NK-92 (cell line): ENCODE measurements around the gene SCARB1.

ENCODE experiments used
- DNase-seq: peaks from one replicate; lab custom pipeline; 2025; ENCODE audit not compliant: unreplicated experiment; lab: John Stamatoyannopoulos, UW

Gene SCARB1

DNA sequence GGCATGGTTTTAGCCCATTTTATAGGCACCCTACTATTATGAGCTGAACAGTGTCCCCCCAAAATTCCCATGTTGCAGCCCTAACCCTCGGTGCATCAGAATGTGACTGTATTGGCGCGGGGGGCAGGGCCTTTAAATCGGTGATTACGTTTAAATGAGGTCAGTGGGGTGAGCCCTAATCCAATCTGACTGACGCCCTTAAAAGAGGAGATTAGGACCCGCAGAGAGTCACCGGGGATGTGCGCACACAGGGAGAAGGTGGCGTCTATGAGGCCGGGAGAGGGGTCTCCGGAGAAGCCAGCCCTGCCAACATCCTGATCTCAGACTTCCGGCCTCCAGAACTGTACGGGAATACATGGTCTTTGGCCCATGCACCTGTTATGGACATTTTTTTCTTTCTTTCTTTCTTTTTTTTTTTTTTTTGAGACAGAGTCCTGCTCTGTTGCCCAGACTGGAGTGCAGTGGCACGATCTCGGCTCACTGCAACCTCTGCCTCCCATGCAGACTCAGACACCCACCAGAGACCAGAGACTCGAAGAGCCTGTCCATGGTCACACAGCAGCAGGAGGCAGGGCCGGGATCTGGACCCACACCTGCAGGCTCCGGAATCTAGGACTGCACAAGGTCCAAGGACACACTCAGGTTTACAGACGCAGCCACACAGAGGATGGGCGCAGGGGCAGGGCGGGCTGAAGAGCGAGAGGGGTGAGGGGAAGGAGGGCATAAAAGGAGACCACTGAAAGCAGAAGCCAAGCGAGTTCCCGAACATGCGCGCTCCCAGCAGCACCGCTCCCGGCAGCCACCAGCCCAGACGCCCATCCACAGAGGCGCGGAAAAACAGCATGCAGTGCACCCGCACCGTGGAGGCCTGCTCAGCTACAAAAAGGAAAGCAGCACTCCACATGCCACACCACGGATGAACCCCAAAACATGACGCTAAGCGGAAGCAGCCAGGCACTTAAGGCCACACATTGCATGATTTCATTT lies 19.0 kb downstream of the SCARB1 start:
- no peak for DNase-seq

DNA sequence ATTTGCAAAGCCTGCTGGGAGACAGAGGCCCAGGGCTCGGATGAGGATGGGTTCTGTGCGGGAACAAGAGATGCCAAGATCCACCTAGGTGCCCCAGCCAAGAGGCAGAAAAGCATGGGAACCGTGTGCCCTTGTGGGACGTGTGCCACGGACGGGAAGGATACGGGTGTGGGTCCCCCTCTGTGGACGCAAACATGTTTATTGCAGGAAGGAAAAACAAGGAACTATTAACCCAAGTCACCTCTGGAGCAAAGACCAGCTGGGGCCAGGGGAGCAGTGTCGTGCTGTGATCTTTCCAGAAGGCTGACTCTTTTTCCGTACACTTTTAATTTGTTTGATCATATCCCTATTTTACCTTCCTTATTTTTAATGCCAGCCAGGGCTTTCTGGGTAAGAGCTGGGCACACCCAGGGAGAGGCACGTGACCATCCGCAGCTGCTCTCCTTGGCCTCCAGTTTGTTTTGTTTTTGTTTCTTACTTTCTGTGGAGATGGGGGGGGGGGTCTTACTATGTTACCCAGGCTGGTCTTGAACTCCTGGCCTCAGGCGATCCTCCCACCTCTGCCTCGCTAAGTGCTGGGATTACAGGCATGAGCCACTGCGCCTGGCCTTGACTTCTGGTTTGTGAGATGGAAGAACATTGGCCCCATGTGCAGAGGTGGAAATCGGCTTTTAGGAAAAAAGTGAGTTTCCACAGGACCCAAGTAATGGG lies 20.7 kb downstream of the SCARB1 start:
- DNase-seq, result no peak

DNA sequence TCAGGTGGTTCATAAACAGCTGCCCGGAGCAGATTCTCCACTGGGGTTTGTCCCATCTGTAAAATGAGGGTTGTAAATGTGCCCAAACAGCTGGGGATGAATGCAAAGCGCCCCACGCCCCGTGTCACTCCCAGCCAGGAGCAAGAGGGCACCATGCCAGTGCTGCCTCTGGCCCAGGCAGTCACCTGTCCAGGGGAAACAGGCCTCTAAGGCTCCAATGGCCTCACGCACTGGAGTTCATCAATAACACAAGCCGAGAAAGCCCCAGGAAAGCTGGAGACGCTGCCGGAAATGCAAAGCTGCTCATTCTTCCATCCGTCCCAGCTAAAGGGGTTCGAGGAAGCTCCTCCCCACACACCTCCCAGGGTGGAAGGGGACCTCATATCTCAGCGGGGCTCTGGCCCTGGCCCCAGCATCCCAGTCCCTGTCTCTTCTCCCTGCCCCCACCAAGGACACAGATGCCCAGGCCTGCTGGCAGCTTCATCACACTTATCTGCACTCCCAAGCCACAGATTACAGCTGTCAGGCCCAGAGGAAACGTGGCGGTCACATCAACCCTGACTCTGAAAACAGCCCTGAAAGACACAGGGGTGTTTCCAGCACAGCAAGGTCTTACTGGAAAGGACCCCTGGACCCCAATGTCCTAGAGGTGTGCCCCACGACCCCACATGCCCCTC lies 21.5 kb downstream of the SCARB1 start:
- no peak for DNase-seq

DNA sequence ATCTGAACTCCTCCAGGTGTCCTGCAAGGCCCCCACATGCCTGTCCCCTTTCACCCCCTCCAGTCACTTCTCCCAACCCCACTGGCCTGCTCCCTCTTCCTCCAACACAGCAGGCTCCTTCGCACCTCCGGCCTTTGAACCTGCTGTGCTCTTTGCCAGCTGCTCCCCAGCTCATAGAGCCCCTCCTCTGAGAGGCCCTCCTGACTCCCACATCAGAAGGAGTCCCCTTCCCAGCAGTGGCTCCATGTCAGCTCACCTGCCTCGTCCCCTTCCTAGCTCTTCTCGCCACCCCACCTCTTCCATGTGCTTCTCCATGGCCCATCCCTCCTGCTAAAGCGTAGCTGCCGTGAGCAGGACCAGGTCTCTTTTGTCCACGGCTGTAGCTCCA lies 22.1 kb downstream of the SCARB1 start:
- no peak for DNase-seq

DNA sequence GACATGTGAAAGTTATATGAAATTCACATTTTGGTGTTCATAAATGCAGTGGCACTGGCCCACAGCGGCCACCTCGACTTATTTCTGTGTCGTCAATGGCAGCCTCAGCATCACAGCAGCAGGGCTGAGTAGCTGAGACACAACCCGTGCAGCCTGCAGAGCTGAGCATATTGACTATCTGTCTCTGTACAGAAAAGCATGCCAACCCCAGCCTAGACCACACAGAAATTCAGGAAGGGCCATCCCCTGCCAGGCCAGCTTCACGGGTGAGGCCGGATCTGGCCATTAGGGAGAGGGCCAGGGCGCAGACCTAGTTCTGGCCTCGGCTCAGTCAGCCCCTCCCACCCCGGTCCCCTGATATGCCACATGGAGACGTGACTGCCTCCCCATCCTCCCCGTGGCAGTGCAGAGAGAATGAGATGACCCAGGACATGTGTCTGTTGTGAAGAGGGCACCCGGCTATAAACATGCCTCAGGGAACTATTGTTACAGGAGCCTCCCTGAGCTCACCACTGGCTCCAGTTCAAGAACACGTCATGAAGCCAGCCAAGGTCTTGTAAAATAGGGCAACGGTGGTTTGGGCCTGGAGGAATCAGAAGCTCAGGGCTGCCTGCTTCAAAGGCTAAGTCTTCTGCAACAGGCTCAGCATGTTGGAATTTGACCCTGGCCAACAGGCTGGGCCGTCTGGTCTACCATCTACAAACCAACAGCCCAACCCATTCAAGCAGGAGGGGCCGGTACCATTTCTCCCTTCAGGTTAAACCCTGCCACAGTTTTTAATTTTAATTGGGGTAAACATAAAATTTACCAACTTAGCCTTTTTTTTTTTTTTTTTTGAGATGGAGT lies 25.5 kb downstream of the SCARB1 start:
- no peak for DNase-seq

DNA sequence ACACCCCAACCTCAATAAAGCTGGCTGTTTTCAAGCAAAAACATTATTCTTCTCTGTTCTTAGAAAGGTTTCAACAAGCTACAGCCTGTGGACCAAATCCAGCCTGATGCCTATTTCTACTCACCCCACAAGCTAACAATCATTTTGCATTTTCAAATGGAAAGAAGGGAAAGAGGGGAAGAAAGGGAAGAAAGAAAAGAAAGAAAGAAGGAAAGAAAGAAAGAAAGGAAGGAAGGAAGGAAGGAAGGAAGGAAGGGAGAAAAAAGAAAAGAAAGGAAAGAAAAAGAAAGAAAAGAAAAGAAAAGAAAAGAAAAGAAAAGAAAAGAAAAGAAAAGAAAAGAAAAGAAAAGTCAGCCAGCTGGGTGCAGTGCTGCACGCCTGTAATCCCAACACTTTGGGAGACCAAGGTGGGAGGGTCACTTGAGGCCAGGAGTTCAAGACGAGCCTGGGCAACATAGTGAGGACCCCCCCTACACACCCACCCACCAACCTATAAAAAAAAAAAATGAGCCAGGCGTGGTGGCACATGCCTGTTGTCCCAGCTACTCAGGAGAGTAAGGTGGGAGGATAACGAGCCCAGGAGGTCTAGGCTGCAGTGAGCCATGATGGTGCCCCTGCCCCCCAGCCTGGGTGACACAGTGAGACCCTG lies 26.3 kb downstream of the SCARB1 start:
- no peak for DNase-seq

DNA sequence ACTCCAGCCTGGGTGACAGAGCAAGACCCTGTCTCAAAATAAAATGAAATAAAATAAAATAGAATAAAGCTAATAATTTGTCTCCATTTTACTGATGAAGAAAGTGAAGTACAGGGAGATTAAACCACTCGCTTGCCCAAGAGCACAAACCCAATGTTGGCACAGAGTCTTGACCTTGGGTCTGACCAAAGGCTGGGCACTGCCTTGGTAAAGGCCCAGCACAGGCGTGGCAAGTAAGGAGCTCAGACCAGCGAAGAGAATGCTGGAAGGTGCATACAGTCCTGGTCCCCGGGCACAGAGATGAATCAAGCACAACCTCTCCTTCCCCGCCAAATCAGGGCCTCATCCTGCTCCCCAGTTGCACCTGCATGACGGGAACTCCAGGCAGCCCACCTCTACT lies 26.9 kb downstream of the SCARB1 start:
- DNase-seq, result no peak

DNA sequence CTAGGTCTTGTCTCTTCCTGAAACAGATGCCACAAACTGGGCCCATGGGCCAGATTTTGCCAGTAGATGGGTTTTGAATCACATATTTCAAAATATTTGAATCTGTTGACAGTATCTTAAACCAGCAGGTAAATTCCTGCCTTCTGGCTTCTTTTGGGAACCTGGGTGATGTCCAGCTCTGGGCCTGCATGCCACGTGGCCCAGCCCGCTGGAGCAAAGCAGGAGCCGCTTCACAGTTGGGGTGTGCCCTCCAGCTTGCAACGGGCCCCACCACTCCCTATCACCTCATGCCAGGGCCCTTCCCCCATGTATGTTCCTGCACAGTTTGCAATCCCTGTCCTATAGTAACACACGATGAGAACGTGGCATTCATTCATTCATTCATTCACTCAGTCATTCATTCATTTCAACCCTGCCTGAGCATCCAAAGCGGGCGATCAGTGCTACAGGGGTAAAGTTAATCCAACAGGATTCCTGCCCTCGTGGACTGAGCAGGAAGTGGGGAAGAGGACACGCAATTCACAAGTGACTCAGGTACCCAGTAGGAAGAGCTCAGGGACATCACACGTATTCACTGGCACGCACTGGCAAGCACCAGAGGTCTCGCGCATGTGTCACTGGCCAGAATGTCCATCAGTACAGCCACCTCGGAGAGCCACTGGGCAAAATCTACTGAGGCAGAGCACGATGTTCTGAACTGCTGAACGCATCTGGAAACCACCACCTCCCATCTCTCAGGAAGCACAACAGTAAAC lies 27.8 kb downstream of the SCARB1 start:
- DNase-seq, result no peak

DNA sequence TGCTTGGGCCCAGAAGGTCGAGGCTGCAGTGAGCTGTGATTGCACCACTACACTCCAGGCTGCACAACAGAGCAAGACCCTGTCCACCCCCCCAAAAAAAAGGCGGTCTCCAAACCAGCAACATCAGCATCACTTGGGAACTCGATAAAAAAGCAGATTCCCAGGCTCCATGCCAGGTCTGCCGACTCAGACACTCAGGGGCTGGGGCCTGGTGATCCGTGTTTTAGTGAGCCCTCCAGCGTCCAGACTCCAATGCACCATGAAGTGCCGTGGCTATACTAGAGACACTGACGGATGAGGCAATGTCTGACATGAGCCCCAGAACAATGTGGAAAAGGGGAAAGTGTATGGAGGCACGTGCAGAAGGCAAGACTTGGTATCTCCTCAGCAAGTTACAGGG lies 28.8 kb downstream of the SCARB1 start:
- no peak for DNase-seq

DNA sequence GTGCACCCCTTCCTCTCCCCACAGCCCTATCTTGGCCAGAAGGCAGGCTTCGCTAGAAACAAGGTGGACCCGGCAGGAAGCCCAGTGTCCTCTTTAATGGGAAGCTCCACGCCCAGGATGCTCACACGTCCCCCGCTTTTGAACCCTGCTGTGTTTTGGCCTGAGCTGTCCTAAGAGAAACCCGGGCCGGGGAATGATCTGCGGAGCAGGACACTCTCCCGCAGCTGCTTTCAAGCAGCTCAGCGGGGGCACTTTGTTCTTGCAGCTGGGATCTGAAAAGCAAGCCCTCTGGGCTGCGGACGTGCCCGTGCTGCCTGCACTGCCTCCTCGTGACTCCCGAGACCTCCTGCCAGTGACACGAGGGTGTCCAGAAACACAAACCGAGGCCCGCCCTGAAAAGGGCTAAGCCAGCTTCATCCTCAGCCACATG lies 30.0 kb downstream of the SCARB1 start:
- no peak for DNase-seq

DNA sequence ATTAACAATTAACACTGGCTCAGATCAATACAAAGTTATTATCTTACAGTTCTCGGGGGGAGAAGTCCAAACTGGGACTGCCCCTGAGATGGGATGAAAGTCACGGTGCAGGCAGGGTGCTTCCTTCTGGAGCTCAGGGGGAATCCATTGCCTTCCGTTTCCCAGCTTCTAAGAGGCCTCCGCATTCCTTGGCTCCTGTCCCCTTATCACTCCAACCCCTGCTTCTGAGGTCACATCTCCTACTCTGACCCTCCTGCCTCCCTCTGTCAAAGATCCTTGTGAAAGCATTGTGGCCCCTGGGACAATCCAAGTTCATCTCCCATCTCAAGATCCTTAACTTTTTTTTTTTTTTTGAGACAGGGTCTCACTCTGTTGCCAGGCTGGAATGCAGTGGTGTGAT lies 30.8 kb downstream of the SCARB1 start:
- no peak for DNase-seq

DNA sequence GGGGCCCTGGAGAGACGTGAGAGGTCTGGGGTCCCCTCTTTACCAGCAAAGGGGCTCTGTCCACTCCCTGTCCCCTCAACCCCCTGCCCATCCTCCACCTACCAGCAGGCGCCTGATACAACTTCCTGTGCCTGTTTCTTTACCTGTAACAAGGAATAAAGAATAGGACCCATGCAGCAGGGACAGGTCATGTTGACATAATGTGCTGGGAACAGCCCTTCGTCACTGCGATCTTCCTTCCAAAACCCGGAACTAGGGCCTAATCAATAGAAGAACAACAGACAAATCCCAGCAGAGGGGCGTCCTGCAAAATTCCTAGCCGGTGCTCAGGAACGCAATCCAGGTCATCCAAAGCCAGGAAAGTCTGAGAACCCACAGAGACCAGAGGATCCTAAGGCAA lies 32.1 kb downstream of the SCARB1 start:
- no peak for DNase-seq

DNA sequence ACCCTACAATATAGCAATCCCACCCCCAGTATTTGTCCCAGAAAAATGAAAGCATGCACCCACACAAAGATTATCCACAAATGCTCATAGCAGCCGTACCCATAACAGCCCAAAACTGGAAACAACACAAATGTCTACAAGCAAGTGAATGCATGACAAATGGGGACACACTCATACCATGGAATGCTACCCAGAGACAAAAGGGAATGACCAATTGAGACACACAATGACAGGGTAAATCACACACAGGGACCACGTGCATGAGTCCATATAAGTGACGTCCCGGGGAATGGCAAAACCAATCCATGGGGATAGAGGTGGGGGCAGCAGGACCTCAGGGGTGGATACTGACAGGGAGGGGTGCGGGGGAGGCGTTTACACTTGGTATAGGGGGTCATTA lies 33.4 kb downstream of the SCARB1 start:
- no peak for DNase-seq

DNA sequence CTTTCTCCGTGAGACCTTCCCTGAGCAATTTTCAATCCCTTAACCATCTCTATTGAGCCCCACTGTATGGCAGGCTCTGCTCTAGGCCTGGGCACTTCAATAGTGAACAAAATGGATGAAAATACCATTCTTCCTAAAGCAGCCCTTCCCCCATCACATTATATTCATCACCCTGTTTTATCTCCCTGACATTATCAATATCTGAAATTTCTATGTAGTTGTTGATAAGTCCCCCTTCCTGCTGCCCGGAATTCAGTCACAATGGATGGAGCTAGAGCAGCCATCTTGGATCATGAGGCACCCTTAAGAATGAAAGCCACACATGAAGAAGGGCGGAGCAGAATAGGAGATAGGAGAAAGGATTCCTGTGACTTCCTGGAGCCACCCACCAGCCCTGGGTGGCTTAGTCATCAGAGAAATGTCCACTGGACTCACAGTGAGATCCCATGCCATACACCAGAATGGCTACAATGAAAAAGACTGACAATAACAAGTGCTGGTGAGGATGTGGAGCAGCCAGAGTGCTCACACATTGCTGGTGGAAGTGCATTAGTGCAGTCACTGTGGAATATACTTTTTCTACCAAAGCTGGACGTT lies 33.9 kb downstream of the SCARB1 start:
- DNase-seq, result no peak

DNA sequence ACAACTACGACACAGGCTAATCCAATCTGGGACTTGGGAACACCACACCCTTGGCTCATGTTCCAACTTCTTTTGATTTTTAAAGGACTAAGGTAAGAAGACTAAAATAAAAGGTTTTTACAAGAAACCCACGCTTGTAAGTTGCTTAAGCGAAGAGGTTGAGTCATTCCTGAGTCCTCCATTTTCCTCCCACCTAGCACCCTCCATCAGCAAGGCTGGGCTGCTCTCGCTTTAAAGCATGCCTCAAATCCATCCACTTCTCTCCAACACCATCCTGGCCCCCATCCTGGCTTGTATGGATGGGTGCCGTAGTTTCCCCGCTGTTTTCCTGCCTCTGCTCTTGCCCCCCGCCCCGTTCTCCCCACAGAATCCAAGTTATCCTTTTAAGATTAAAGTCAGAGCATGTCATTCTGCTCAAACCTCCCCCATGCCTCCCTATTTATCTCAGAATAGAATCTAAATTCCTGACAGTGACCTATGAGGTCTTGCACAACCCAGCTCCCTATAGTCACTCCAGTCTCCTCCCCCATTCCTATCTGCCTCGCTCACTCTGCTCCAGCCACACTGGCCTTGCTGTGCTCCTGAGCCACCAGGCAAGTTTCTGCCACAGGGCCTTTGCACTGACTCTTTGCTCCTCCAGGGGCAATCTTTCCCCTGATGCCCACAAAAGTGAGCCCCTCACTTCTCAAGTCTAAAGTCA lies 34.5 kb downstream of the SCARB1 start:
- DNase-seq, result no peak

DNA sequence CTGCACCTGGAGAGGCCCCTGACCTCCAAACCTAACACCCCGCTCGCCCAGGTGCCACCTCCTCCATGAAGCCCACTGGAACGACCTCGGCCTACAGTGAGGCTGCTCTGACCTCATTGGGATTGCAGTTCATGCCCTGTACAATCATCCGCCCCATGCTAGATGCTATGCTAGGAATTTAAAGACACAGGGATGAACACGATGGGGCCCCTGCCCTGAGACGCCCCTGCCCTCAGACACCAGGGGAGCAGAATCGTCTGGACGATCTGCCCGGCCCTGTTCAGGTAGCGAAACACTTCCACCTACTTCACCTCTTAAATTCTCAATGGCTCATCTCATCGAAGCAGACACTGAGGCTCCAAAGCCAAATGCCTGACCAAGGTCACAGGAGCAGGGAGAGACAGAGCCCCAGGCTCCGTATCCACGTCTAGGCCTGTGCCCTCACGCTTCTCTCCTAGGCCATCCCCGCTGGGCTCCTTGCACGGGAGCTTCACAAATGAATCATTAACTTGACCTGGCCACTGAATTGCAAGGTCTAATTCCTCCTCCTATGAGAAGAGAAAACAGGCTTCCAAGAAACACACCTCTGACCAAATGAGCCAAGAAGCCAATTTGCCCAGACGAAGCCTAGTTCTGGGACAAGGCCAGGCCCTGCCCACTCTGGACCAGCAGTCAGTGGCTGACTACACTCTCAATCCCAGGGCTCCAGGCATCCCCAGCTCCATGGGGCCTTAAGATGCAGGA lies 35.2 kb downstream of the SCARB1 start:
- DNase-seq, result no peak

DNA sequence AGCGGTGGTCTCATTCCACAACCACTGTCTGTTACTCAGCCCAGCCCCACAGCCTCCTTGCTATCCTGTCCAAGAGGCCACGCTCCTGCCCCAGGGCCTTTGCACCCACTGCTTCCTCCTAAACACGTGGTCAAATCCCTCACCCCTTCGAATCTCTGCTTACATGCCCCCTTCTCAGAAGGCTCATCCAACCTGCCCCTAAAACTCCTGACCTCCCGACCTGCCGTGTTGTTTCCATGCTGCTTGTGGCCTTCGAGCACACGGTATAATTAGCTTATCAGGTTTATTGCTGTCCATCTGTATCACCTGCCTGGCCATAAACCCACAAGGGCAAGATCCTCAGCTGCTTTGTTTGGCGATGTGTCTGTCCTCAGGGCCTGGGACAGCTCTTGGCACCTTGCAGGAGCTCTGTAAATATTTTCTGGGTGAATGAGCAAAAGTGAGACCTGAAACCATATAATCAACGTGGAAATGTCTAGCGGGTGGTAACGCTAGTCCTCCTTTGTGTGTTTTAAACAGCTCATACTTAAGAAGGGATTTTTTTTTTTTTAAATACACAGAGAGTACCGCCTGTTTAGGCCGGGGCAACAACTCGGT lies 36.0 kb downstream of the SCARB1 start:
- no peak for DNase-seq

DNA sequence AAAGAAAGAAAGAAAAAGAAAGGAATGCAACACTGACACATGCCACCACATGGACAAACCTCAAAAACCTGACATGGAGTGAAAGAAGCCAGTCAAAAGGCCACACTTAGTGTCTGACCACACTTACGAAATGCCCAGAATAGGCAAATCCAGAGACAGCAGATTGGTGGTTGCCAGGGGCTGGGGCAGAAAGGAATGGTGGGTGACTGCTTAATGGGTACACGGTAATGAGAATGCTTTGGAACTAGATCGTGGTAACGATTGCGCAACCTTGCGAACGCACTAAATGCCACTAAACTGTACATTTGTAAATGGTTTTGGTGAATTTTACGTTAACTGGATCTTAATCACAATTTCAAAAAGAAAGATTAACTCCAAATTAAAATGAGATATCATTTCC lies 39.5 kb downstream of the SCARB1 start:
- DNase-seq, result no peak
